Measurements from ENCODE around the gene TXLNA.
A peak's percentile ranks its signal among the peaks of the same experiment; 100 is the strongest.

Gene TXLNA

DNA sequence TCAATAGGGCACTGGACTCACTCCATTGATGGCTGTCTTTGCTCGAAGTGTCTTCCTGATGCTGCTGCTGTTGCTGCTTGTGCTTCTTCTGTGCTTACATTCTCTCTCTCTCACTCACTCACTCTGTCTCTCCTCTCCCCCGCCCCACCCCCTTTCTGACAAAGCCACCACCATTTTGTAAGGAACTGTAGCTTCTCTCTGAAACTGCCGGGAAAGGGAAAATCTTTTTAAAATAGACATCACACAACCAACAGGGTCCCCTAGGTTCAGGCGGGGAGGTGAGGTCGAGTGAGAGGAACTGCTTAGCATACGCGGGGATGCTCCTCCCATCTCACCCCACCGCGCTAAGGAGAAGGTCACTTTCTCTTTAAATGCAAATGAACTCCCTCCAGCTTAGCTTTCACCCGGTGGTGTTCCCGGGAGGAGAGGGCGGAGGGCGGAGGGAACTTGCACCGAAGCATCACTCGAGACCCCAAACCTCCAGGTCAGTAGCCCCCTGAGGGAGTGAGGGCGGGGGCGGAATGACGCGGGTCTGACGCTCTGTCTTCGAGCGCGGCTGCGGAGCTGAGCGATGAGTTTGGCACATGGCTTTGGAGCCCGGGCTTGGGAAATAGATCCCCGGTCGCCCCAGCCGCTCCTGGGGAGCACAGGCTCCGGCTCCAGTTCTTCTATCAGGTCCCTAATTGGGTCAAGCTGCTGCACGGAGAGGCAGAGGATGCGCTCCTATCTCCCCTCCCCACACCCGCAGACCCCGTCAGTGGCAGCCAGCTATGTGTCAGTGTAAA is 20.9 kb downstream of the TXLNA start, which contains the start of gene CCDC28B:
Gene CCDC28B, plus strand, starts transcription at position 370 of the 785 bp plus-strand sequence. CDS start 1,341 bp downstream, outside the sequence.
- TF ChIP-seq, protein P1, sequence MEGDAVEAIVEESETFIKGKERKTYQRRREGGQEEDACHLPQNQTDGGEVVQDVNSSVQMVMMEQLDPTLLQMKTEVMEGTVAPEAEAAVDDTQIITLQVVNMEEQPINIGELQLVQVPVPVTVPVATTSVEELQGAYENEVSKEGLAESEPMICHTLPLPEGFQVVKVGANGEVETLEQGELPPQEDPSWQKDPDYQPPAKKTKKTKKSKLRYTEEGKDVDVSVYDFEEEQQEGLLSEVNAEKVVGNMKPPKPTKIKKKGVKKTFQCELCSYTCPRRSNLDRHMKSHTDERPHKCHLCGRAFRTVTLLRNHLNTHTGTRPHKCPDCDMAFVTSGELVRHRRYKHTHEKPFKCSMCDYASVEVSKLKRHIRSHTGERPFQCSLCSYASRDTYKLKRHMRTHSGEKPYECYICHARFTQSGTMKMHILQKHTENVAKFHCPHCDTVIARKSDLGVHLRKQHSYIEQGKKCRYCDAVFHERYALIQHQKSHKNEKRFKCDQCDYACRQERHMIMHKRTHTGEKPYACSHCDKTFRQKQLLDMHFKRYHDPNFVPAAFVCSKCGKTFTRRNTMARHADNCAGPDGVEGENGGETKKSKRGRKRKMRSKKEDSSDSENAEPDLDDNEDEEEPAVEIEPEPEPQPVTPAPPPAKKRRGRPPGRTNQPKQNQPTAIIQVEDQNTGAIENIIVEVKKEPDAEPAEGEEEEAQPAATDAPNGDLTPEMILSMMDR (IDR thresholded peaks at IDR 0.05; ENCODE audit: low read depth, low read length), result no peak
- peak within 1 kb of the TSS; percentile 69 to 77 for H3K4me3 ChIP-seq (replicated peaks in 1 of 2; ENCODE audit: low read depth in 2 of 2, low read length in 2 of 2)
- peak; percentile 69 to 76 for DNase-seq (ENCODE audit: low read depth in 2 of 2)

DNA sequence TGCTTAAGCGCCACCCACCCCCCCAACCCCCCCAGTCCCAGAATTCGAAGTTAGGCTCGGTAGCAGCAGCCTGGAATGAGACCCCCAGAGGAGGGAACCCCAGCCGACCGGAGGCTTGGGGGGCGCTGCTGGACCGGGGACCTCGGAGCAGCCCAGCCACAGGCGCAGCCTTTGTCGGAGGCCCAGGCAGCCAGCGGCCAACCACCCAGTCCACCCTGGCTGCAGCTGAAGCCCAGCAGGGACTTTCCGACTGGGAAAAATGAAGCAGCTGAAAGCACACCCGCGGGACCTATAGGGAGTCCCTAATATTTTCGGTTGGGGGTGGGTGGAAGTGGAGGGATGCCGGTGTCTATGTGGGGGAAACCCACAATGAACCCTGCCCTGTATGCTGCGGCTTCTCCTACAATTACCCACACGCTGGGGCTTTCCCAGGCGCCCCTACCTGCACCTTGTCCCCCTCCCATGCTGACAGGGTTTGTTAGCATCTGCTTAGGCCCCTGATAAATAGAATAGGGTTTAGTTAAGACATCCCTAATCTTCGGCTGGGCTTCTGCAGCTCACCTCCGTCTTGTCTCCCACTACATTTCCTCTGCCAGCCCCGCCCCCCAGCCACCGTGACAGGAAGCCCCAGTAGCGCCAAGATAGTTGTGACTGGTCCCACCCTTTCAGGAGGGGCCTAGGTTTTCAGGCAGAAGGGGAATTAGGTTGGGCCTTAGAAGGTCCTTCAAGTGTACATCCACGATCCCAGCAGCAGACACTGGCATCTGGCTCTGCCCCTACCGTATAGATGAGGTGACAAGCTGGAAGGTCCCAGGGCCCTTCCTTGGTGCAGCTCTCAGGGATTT is 21.8 kb downstream of the TXLNA start:
- H3K4me3 ChIP-seq (replicated peaks in 1 of 2; ENCODE audit: low read depth in 2 of 2, low read length in 2 of 2), result peak overlapping the region; percentile 69 to 77
- DNase-seq (ENCODE audit: low read depth in 2 of 2), result peak; percentile 61 to 64
- TF ChIP-seq, protein P1 (IDR thresholded peaks at IDR 0.05; ENCODE audit: low read depth, low read length), result no peak

DNA sequence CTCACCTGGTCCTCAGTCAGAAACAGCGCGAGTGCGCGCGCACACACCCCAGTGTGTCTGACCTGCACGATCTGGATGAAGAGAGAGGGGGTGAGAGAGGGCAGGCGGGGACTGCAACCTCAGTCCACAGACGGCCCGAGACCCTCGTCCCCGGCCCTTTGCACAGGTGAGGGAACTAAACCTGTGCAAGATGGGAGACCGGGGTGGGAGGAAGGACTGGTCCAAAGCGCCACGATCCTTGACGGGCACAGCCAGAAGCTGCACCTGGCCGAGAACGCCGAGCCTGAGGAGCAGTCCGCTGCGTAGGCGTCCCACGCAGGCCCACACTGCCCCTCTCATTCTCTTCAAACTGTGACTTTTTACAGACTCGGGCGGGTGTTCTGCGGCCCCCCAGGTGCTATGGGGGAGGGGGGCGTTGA is 25.5 kb downstream of the TXLNA start:
- peak overlapping the region; percentile 75 to 79 for H3K4me3 ChIP-seq (replicated peaks in 1 of 2; ENCODE audit: low read depth in 2 of 2, low read length in 2 of 2)
- TF ChIP-seq, protein P1 (IDR thresholded peaks at IDR 0.05; ENCODE audit: low read depth, low read length), result no peak

DNA sequence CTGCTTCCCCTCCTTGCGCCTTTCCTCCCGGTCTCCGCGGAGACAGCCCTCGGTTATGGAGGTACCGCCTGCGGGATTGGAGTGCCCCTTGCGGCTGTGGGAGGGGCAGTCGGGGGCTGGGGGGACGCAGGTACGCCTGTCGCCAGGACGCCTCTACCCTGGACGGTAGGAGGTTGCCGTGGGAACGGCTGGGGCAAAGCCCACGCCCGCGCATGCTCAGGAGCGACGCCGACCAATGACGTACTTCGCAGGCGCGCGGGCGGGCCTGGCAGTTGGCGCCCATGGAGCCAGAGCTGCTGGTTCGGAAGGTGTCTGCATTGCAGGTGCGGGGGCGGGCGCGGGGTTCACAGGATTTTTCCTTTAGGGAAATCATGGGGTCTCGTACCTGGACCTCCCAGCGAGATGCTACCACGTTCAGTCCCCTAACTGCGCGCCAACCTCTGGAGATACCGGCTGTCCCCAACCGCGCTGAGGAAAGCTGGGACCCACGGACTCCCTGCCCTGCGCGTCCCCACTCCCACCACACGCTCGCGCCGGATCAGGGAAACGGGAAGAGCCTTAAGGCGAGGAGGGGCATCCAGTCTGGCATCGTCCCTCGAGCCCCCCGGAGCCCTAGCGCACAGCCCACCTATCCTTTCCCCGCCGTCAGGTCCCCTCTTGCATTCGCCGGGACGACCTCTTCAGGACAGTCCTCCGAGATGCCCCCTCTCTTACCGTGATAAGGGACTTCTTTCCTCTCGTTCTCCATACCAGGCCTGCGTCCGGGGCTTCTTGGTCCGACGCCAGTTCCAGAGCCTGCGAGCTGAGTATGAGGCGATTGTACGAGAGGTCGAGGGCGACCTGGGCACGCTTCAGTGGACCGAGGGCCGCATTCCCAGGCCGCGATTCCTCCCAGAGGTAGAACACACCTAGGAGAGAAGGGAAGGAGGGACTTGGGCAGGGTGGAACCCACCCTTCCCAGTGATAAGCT is 26.2 kb downstream of the TXLNA start, which contains the start of gene IQCC:
Gene IQCC, plus strand, starts transcription at position 271 of the 970 bp plus-strand sequence. Its CDS starts 11 bp downstream, at position 282.
- peak within 1 kb of the TSS; percentile 75 to 79 for H3K4me3 ChIP-seq (replicated peaks in 1 of 2; ENCODE audit: low read depth in 2 of 2, low read length in 2 of 2)
- DNase-seq (ENCODE audit: low read depth in 2 of 2), result peak; percentile 77 to 84
- TF ChIP-seq, protein P1 (IDR thresholded peaks at IDR 0.05; ENCODE audit: low read depth, low read length), result no peak

More for the DNA sequence above, 25.5 kb downstream of the TXLNA start:
- no peak for DNase-seq (ENCODE audit: low read depth in 2 of 2)

DNA sequence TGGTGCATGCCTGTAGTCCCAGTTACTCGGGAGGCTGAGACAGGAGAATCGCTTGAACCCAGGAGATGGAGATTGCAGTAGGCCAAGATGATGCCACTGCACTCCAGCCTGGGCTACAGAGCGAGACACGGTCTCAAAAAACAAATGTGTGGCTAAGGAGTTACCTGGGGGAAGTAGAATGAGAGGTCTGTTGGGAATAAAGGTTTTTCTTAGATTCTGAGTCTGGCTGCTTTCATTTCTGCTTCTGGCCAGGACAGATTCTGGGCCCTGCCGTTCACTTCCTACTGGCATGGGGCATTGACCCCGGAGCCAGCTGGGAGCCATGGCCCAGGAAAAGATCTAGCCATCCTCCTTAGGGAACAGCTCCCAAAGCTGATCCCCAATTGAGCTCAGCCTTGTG is 29.0 kb downstream of the TXLNA start:
- TF ChIP-seq, protein P1 (IDR thresholded peaks at IDR 0.05; ENCODE audit: low read depth, low read length), result no peak
- H3K4me3 ChIP-seq (replicated peaks in 1 of 2; ENCODE audit: low read depth in 2 of 2, low read length in 2 of 2), result no peak overlapping the region
- DNase-seq (ENCODE audit: low read depth in 2 of 2), result no peak

DNA sequence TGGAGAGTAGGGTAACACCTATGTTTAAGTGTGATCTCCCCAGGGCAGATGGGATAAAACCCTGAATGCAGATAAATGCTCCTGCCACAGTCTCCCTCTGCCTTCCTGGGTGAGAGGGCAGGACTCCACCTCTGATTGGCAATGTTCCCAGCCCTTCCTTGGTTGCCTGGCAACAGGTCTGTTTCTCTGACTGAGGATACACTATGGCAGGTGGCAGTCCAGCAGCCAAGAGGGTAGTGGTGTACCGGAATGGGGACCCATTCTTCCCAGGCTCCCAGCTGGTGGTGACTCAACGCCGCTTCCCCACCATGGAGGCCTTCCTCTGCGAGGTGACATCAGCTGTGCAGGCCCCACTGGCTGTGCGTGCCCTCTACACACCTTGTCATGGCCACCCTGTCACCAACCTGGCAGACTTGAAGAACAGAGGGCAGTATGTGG is 29.4 kb downstream of the TXLNA start, which contains the start of gene DCDC2B:
Gene DCDC2B, plus strand, starts transcription at position 199 of the 438 bp plus-strand sequence. Its CDS starts 5 bp downstream, at position 204.
- TF ChIP-seq, protein P1 (IDR thresholded peaks at IDR 0.05; ENCODE audit: low read depth, low read length), result no peak
- DNase-seq (ENCODE audit: low read depth in 2 of 2), result peak; percentile 60 to 61

More for the DNA sequence above, 29.4 kb downstream of the TXLNA start, which contains the start of gene DCDC2B:
- no peak within 1 kb of the TSS for H3K4me3 ChIP-seq (replicated peaks in 1 of 2; ENCODE audit: low read depth in 2 of 2, low read length in 2 of 2)

Data from cardiac fibroblast (primary cell).